Amniotic stem cell (primary cell): Measurements from ENCODE around the gene IDH2.
"Not testable (repeated sequence)": the region's sequence is repeated elsewhere in the genome, so short reads cannot be mapped to it uniquely, and the experiment has no call there.

ENCODE experiments used
- DNase-seq: peaks from one replicate; lab custom pipeline; 2025; lab: John Stamatoyannopoulos, UW

Gene IDH2

DNA sequence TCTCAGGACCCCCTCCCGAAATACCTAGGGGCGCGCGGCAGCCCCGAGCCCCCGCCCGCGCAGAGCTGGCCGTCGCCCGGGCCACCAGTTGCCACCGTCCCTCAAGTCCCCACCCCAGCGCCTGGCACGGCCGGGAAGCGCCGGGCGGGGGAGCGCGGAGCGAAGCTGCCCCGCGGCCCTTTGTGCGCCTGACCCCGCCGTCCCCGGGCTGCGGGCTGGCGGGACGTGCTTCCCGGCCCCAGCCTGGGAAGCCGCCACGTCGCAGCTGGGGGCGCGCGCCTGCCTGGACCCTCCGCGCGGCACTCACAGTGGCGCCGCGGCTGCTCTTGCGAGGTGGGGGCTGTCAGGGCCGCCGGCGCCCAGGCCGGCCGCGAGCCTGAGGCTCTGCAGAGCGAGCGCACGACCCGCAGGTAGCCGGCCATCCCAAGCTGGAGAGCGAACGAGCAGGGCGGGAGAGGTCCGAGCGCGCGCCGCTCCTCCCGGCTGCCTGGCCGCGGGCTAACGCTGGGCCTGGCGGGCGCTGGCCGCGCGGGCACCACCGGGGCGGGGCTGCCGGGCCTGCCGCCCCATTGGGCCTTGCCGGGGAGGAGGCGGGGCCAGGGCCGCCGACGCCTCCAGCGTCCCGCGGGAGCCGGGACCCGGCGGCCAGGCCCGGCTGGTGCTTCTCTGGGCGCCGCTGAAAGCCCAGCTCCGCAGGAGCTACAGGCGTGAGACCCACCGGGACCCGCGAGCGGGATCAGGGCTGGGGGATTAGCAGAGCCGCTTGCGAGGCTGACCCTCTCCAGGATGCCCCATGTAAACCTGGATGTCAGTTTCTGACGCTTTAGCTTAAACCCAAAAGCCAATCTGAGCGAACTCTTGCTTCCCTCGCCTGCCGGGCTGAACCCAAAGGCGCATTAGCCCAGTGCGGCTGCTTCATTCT lies at the start of gene IDH2:
Gene IDH2 (minus strand): TSS at position 500 of the 922 bp plus-strand sequence. CDS start 78 bp downstream, at position 422.
- peak; percentile 56 for DNase-seq

DNA sequence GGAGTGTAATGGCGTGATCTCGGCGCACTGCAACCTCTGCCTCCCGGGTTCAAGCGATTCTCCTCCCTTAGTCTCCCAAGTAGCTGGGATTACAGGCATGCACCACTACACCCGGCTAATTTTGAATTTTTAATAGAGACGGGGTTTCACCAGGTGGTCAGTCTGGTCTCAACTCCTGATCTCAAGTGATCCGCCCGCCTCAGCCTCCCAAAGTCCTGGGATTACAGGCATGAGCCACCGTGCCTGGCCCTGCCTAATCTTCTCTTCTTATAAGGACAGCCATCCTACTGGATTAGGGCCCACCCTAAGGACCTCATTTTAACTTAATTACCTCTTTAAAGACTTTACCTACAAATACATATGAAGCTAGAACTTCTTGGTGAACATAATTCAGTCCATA lies 48.3 kb upstream of the IDH2 start:
- DNase-seq = not testable (repeated sequence)

DNA sequence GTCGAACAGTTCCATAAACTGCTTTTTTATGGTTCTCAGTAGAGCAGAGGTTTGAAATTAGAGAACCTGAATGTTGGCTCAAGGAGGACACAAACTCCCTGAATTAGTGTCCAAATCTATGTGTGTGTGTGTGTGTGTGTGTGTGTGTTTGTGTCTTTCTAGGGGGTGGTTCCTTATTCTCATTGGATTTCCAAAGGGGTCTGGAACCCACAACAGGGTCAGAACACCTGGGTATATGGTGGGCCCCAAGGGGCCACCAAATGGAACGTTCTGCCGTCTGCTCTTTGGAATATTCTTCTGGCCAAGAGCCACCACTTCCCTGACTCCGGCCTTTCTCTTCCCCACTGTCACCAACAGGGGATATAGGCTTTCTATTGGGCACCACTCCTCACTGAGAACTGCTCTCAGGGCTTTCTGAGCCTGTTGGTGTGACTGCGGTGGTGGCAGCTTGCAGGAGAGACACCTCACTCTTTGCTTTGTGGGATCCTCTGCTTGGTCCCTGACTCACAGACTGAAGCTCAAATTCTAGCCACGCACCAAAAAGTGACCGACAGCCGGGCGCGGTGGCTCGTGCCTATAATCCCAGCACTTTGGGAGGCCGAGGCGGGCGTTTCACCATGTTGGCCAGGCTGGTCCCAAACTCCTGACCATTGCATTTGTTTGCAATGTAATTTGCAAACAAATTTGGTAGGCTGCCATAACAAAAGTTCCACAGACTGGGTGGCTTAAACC lies 47.5 kb upstream of the IDH2 start:
- DNase-seq = no peak

DNA sequence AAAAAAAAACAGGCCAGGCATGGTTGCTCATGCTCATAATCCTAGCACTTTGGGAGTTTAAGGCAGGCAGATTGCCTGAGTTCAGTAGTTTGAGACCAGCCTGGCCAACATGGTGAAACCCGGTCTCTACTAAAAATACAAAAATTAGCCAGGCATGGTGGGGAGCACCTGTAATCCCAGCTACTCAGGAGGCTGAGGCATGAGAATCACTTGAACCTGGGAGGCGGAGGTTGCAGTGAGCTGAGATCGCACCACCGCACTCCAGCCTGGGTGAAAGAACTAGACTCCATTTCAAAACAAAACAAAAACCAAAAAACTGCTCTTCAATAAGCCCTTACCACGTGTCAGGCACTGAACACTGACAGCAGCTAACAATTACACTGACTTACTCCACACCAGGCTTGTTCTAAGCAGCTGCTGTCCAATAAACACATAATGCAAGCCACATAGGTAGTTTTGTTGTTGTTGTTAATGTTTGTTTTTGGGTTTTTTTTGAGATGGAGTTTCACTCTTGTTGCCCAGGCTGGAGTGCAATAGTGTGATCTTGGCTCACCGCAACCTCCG lies 44.0 kb upstream of the IDH2 start:
- not testable (repeated sequence) for DNase-seq

DNA sequence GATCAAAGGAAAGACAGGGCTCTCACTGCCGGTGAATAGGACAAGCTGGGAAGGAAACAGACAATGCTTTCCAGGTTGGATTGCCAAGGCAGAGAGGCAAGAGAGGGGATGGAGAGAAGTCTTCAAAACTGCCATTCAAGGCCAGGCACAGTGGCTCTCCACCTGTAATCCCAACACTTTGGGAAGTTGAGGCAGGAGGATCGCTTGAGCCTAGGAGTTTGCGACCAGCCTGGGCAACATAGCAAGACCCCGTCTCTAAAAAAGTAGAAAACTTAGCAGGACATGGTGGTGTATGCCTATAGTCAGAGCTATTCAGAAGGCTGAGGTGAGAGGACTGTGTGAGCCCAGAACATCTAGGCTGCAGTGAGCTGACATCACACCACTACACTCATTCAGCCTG lies 43.5 kb upstream of the IDH2 start:
- DNase-seq = no peak

DNA sequence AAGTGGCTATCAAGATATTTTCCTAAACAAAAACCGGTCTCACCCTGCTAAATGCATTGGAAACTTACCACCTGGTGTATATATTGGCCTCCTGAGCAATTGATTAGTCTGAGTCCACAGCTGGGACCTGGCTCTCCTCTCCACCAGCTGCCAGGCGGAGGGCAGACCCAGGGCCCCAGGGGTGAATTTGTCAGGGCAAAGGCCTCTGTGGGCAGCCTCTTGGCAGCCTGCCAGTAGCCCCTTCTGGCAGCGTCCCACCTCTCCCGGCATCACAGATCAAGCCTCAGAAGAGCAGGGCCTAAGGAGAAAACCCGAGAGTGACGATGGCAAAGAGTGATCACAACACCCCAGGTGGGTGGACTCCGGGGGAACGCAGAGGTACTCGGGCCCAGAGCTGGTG lies 43.0 kb upstream of the IDH2 start:
- DNase-seq = no peak

DNA sequence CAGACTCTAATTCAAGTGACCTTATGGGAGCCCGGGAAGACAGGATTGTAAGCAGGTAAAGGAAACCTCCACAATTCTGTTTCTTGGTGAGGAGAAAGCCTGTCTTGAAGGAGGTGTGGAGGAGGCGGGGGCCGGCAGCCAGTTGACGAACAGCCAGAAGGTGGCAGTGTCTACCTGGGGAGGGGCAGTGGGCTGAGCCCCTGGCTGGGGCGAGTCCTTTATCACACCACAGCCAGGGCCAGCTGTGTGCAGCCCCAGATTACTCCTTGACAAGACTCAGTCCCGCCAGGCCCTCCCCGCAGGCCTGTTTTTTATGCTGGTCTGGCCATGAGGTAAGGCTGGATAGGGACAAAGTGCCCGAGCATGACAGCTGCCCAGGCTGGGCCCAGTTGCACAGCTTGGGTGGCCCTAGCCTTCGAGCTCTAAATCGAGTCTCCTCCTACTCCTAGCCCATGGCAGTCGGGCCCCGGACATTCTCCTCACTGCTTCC lies 40.9 kb upstream of the IDH2 start:
- no peak for DNase-seq

DNA sequence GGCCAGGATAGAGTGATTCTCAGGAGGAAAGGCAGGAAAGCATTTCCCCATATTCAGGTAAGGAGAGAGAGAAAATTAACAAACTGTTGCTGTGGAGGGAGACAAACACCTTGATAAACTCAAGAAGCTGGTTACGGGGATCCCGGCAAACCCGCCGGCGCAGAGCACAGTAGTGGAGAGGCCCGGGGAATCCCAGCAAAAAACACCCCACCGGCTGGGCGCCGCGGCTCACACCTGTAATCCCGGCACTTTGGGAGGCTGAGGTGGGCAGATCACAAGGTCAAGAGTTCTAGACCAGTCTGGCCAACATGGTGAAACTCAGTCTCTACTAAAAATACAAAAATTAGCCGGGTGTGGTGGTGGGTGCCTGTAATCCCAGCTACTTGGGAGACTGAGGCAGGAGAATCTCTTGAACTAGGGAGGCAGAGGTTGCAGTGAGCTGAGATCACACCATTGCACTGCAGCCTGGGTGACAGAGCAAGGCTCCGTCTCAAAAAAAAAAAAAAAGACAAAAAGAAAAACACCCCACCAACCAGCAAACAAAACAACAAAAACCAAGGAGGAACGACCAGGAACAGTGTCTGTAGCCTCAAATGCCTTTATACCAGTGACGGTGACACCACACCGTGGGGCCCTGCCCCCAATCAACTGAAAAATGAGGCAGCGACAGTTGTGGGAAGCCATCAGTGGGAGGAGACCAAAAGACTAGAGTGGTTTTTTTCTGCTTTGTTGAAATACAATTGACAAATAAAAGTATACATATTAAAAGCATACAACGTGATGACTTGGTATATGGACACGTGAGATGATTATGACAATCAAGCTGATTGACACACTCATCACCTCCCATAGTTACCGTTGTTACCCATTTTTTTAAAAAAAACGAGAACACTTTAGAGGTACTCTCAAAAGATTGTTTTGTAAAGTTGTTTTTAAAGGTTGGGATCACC lies 40.2 kb upstream of the IDH2 start:
- DNase-seq = no peak

DNA sequence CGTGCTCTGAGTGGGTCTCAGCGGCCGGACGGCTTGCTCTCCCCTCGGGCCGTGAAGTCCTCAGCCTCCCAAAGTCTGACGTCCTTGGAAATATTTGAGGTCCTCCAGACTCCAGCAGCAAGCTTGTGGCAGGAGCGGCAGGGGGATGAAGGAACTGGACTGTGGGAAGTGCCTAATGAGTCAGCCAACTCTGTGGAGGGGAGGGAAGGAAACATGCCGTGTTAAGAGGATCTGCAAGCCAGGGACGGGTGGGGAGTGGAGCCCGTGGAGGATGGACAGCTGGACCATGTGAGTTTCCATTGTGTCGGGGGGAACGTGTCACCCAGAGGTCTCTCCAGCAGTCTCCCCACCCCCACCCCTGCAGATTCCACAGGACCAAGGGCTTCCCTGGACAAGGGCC lies 39.4 kb upstream of the IDH2 start:
- DNase-seq = no peak

DNA sequence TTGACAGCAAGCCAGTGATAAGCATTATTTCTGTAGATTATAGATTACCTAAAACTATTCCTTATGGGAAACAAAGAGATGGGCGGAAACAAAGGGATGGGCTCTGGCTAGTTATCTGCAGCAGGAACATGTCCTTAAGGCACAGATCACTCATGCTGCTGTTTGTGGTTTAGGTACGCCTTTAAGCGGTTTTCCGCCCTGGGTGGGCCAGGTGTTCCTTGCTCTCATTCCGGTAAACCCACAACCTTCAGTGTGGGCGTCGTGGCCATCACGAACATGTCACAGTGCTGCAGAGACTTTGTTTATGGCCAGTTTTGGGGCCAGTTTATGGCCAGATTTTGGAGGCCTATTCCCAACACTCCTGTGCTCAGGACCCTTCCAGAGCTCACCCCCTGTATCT lies 37.3 kb upstream of the IDH2 start:
- DNase-seq = not testable (repeated sequence)

DNA sequence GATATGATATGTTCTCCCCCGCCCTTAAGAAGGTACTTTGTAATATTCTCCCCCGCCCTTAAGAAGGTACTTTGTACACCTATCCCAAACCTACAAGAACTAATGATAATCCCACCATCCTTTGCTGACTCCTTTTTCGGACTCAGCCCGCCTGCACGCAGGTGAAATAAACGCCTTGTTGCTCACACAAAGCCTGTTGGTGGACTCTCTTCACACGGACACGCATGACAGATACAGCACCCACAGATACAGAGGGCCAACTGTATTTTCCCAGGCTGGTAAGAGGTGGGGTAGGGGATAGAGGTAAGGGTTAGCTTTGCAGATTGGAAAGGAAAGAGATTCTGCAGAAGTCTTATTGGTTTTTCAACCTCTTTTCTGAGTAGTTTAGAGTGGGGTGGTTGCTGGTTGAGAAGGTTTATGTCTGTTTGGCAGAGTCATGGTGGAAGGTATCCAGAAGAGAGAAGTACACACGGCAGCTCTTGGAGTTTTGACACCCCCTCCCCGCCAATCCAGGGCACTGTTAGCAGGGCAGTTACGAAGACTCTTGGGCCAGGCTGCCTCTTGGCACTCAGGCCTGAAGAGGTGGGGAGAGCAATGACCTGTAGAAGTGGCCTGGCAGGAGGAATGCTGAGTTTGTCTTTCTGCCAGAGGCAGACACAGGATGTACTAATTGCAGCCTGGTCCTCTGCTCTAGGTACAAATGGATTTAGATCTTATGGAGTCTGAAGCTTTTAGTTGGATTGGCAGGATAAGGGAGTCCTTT lies 36.0 kb upstream of the IDH2 start:
- no peak for DNase-seq

DNA sequence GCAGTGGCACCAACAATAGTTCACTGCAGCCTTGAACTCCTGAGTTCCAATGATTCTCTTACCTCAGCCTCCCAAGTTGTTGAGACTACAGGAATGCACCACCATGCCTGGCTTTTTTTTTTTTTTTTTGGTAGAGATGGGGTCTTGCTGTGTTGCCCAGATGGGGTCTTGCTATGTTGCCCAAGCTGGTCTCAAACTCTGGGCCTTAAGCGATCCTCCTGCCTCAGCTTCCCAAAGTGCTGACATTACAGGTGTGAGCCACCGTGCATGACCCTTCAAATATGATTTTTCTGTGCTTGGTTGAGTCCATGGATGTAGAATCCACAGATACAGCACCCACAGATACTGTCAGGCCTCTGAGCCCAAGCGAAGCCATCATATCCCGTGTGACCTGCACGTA lies 30.2 kb upstream of the IDH2 start:
- no peak for DNase-seq

DNA sequence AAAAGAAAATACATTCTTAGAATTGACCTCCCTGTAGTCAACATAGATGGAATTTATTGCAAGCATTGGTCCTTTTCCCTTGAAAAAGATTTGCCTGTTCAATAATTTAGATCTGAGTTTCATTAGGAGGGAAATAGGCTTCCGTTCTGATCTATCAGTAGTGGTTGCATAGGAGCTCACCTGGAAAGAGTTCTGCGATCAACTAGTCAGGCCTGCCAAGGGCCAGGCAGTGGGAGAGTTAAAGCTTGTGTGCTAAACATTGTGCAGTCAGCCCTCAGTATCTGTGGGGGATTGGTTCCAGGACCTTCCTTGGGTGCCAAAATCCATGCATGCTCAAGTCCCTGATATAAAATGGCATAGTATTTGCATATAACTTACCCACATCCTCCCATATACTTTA lies 29.6 kb upstream of the IDH2 start:
- DNase-seq = no peak

DNA sequence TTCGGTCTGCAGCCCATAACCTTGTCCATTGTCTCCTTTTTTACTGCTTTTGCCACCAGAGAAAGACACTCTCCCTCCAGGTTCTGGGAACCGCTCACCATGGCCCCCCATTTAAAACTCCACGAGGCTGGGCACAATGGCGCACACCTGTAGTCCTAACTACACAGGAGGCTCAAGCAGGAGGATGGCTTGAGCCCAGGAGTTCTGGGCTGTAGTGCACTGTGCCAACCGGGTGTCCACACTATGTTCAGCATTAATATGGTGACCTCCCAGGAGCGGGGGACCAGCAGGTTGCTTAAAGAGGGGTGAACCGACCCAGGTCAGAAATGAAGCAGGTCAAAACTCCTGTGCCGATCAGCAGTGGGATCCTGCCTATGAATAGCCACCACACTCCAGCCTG lies 28.0 kb upstream of the IDH2 start:
- DNase-seq = no peak

DNA sequence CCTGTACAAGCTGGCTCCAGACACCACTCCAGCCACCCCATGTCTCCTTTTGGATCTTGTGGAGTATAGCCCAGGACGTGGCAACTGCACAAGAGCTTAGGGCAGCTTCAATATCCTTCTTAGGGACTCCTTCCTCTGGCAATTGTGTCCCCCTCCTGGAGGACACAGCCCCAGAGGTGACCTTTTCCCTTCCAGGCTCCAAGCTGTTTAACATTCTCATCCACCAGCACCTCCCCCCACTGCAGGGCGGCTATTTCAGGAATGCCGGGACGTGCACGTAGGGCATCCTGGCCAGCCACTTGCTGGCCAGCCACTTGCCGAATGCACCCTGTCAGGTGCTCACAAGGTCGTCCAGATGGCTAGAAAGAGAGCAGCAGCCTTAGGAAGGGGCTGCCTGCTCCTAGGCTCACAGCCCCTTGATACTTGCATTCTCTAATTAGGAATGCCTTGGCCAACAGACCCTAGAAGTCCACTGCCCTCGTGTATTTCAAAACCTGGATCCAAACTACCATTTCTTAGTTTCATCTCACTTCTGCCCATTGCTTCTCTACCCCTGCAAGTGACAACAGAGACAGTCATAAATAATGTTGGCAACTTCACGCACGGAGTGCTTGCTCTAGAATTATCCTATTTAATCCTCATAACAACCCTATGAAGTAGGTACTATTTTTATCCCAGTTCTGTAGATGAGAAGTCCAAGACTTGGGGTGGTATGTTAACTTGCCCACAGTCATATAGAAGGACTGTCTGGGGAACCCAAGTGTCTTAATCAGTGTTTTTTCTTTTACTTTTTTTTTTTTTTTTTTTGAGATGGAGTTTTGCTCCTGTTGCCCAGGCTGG lies 24.5 kb upstream of the IDH2 start:
- no peak for DNase-seq

DNA sequence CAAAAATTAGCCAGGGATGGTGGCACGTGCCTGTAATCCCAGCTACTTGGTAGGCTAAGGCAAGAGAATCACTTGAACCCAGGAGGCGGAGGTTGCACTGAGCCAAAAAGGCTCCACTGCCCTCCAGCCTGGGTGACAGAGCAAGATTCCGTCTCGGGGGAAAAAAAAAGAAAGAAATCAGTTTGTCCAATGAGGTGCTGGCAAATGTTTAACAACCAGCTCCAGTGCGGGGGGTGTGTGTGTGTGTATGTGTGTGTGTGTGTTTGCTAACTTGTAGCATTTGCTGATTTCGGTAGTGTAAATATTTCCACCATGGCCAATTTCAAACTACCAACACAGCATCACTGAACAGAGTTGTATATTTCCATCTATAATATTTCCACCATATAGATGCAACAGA lies 23.8 kb upstream of the IDH2 start:
- no peak for DNase-seq

DNA sequence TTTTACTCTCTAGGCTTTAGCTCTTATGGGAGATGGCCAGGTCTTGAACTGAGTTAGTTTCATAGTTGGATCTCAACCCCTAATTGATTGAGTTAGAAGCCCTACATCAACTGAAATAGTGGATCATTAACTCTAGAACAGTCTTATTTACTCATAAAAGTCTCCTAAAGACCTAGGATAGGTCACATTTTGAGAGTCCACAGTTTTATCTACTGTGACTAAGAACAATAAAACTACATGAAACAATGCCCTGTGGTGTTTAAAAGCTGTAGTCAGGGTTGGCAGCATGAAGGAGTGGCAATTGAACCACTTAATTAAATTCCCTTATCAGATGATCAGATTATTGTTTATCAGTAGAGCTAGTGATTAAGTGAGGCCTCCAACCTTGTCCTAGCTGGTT lies 22.2 kb upstream of the IDH2 start:
- DNase-seq = no peak

DNA sequence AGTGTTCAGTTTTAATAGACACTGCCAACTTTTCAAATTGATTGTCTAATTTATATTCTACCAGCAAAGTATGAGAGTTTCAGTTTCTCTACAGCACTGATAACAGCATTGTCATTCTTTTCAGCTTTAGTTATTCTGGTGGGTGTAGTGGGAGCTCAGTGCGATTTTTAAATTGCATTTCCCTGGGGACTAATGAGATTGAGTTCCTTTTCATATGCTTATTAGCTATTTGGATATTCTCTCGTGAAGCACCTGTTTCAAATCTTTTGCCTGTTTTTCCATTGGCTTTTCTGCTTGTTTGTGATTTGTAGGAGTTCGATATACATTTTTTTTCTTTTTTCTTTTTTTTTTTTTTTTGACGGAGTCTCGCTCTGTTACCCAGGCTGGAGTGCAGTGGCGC lies 18.8 kb upstream of the IDH2 start:
- DNase-seq = no peak

DNA sequence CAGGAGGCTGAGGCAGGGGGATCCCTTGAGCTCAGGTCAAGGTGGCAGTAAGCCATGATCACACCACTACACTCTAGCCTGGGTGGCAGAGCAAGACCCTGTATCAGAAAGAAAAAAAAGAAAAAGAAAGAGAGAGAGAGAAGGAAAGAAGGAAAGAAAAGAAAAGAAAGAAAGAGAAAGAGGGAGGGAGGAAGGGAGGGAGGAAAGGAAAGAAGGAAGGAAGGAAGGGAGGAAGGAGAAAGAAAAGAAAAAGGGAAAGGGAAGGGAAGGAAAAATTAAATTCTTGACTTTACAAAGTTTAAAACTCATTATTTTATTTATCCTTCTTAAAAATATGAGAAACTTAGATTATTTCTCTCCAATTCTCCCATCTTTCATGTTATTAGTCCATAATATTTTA lies 17.1 kb upstream of the IDH2 start:
- DNase-seq = no peak

DNA sequence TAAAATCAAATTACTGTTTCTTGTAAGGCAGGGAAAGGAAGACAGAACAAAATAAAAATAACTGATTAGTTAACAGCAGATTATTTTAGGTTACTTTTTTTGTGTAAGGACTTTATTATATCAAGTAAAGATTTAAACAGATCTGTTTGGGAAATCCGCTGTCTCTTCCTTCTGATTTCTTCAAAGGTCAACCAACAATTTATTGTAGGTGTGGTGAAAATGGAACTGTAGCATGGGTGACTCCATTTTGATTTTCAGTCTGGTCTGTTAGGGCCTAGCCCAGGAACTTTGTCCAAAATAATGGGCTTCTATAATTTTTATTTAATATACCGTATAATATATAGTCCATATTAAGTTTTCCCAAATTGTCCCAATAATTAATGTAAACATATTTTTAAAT lies 13.5 kb upstream of the IDH2 start:
- no peak for DNase-seq
